ENCODE measurements around the gene EIF3C.
A peak's percentile ranks its signal among the peaks of the same experiment; 100 is the strongest.
"Not testable (repeated sequence)": the region's sequence is repeated elsewhere in the genome, so short reads cannot be mapped to it uniquely, and the experiment has no call there.

Gene EIF3C

GRCh38 chr16:28711220-28712083 is at the start of gene EIF3C:
TSS of gene EIF3C (plus strand) at chr16:28711464. CDS start at chr16:28711687, 223 bp downstream.
- not testable (repeated sequence) for H3K36me3 ChIP-seq (ENCODE audit: low read depth); H3K27ac ChIP-seq (ENCODE audit: poor library complexity, severe bottlenecking); H3K9me3 ChIP-seq (ENCODE audit: severe bottlenecking); H3K4me1 ChIP-seq (ENCODE audit: insufficient read depth, poor library complexity, severe bottlenecking); H3K4me3 ChIP-seq (ENCODE audit: severe bottlenecking); DNase-seq (ENCODE audit: low spot score); H3K27me3 ChIP-seq (ENCODE audit: insufficient read depth, poor library complexity, severe bottlenecking)
- peak; percentile 99 for ATAC-seq (ENCODE audit: low read depth)

DNA sequence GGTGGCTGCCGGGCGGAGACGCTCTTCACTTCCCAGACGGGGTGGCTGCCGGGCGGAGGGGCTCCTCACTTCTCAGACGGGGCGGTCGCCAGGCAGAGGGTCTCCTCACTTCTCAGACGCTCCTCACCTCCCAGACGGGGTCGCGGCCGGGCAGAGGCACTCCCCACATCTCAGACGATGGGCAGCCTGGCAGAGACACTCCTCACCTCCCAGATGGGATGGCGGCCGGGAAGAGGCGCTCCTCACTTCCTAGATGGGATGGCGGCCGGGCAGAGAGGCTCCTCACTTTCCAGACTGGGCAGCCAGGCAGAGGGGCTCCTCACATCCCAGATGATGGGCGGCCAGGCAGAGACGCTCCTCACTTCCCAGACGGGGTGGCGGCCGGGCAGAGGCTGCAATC is 45.0 kb upstream of the EIF3C start:
- H3K9me3 ChIP-seq (ENCODE audit: severe bottlenecking); DNase-seq (ENCODE audit: low spot score); H3K36me3 ChIP-seq (ENCODE audit: low read depth); H3K4me1 ChIP-seq (ENCODE audit: insufficient read depth, poor library complexity, severe bottlenecking); H3K27ac ChIP-seq (ENCODE audit: poor library complexity, severe bottlenecking); H3K4me3 ChIP-seq (ENCODE audit: severe bottlenecking); H3K27me3 ChIP-seq (ENCODE audit: insufficient read depth, poor library complexity, severe bottlenecking); ATAC-seq (ENCODE audit: low read depth): not testable (repeated sequence)

GRCh38 chr16:28667480-28667879 is 43.8 kb upstream of the EIF3C start:
- not testable (repeated sequence) for H3K27me3 ChIP-seq (ENCODE audit: insufficient read depth, poor library complexity, severe bottlenecking); ATAC-seq (ENCODE audit: low read depth); H3K4me1 ChIP-seq (ENCODE audit: insufficient read depth, poor library complexity, severe bottlenecking); H3K36me3 ChIP-seq (ENCODE audit: low read depth); H3K27ac ChIP-seq (ENCODE audit: poor library complexity, severe bottlenecking); H3K4me3 ChIP-seq (ENCODE audit: severe bottlenecking); H3K9me3 ChIP-seq (ENCODE audit: severe bottlenecking); DNase-seq (ENCODE audit: low spot score)

- not testable (repeated sequence) for H3K4me3 ChIP-seq (ENCODE audit: severe bottlenecking); H3K9me3 ChIP-seq (ENCODE audit: severe bottlenecking); ATAC-seq (ENCODE audit: low read depth); H3K27me3 ChIP-seq (ENCODE audit: insufficient read depth, poor library complexity, severe bottlenecking); H3K4me1 ChIP-seq (ENCODE audit: insufficient read depth, poor library complexity, severe bottlenecking); DNase-seq (ENCODE audit: low spot score); H3K27ac ChIP-seq (ENCODE audit: poor library complexity, severe bottlenecking); H3K36me3 ChIP-seq (ENCODE audit: low read depth)
Measured at GRCh38 chr16:28668199-28668598, 43.1 kb upstream of the EIF3C start.

DNA sequence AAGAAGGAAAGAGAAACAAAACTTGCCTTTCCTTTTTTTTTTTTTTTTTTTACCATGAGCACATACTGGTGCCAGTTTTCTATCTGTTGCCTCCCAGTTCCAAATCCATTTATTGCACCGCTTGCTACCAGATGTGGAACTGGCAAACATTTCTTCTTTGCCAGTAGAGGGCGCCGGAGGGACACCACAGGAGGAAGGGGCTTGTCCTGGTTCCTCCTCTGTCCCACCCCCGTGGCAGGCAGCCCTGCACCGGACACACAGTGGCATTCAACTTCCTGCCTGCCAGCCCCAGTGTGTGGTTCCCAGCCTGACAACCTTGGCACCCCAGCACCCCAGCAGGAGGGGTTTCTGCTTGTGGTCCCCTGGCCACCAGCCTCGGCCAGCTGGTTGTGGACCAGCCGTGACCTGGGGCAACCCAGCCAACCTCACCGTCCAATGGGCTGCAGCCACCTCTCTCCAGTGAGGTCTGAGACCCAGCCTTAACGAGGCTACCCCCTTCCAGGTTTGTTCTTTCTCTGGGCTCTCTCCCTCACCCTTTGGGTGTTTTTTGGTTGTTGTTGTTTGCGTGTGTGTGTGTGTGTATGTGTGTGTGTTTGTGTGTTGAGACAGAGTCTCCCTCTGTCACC is 22.8 kb upstream of the EIF3C start:
- H3K27me3 ChIP-seq (ENCODE audit: insufficient read depth, poor library complexity, severe bottlenecking); H3K27ac ChIP-seq (ENCODE audit: poor library complexity, severe bottlenecking); H3K4me1 ChIP-seq (ENCODE audit: insufficient read depth, poor library complexity, severe bottlenecking); DNase-seq (ENCODE audit: low spot score); H3K4me3 ChIP-seq (ENCODE audit: severe bottlenecking); H3K9me3 ChIP-seq (ENCODE audit: severe bottlenecking); H3K36me3 ChIP-seq (ENCODE audit: low read depth): not testable (repeated sequence)
- peak; percentile 76 for ATAC-seq (ENCODE audit: low read depth)

DNA sequence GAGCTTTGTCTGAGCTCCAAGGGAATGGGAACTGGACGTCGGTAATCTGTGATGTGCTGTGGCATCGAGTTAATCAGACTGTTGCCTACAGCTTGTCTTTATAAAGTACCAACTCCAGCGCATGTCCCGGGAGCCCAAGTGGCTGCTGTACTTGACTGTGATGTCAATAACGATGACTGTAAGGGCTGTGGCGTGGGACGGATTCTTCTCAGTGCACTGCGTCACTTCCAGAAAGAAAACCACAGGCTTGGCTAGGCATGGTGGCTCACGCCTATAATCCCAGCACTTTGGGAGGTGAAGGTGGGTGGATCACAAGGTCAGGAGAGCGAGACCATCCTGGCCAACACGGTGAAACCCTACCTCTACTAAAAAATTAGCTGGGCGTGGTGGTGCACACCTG is 21.8 kb upstream of the EIF3C start:
- not testable (repeated sequence) for H3K4me3 ChIP-seq (ENCODE audit: severe bottlenecking); H3K27ac ChIP-seq (ENCODE audit: poor library complexity, severe bottlenecking); H3K9me3 ChIP-seq (ENCODE audit: severe bottlenecking); H3K27me3 ChIP-seq (ENCODE audit: insufficient read depth, poor library complexity, severe bottlenecking); ATAC-seq (ENCODE audit: low read depth); H3K4me1 ChIP-seq (ENCODE audit: insufficient read depth, poor library complexity, severe bottlenecking); H3K36me3 ChIP-seq (ENCODE audit: low read depth); DNase-seq (ENCODE audit: low spot score)

DNA sequence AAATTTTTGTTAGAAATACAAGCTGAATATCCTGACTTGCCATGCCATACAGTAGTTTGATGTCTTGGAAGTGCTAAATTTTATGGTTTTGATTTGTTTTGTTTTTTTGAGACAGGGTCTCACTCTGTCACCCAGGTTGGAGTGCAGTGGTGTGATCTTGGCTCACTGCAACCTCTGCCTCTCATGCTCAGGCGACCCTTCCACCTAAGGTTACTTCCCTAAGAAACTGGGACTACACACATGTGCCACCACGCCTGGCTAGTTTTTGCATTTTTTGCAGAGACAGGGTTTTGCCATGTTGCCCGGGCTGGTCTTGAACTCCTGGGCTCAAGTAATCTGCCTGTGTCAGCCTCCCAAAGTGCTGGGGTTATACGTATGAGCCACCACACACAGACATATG is 19.5 kb upstream of the EIF3C start:
- not testable (repeated sequence) for ATAC-seq (ENCODE audit: low read depth); H3K4me1 ChIP-seq (ENCODE audit: insufficient read depth, poor library complexity, severe bottlenecking); H3K9me3 ChIP-seq (ENCODE audit: severe bottlenecking); DNase-seq (ENCODE audit: low spot score); H3K36me3 ChIP-seq (ENCODE audit: low read depth); H3K4me3 ChIP-seq (ENCODE audit: severe bottlenecking); H3K27me3 ChIP-seq (ENCODE audit: insufficient read depth, poor library complexity, severe bottlenecking); H3K27ac ChIP-seq (ENCODE audit: poor library complexity, severe bottlenecking)

GRCh38 chr16:28693257-28693950 is 17.9 kb upstream of the EIF3C start:
- not testable (repeated sequence) for H3K36me3 ChIP-seq (ENCODE audit: low read depth); H3K27ac ChIP-seq (ENCODE audit: poor library complexity, severe bottlenecking); H3K4me3 ChIP-seq (ENCODE audit: severe bottlenecking); H3K27me3 ChIP-seq (ENCODE audit: insufficient read depth, poor library complexity, severe bottlenecking); DNase-seq (ENCODE audit: low spot score); H3K9me3 ChIP-seq (ENCODE audit: severe bottlenecking); H3K4me1 ChIP-seq (ENCODE audit: insufficient read depth, poor library complexity, severe bottlenecking)
- ATAC-seq (ENCODE audit: low read depth) = peak; percentile 81

GRCh38 chr16:28699792-28700191 is 11.5 kb upstream of the EIF3C start:
- not testable (repeated sequence) for DNase-seq (ENCODE audit: low spot score); H3K4me3 ChIP-seq (ENCODE audit: severe bottlenecking); H3K4me1 ChIP-seq (ENCODE audit: insufficient read depth, poor library complexity, severe bottlenecking); H3K27ac ChIP-seq (ENCODE audit: poor library complexity, severe bottlenecking); ATAC-seq (ENCODE audit: low read depth); H3K36me3 ChIP-seq (ENCODE audit: low read depth); H3K27me3 ChIP-seq (ENCODE audit: insufficient read depth, poor library complexity, severe bottlenecking); H3K9me3 ChIP-seq (ENCODE audit: severe bottlenecking)

DNA sequence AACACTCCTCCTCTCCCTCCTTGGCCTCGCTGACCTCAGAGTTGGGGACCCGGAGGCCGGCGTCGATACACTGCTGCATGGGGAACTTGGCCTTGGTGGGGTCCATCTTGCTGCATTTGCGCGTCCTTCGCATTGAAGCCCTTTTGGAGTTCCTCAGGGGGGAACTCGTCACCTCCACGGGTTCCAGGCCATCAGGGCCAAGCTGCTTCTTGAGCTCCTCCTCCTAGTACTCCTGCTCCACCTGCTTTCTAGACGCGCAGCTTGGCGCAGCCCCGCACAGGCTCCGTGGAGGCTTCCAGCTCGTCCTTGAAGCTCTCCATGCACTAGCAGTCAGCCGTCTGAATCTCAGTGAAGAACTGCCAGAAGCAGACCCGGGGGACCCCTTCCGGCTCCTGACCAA is 10.9 kb upstream of the EIF3C start:
- not testable (repeated sequence) for DNase-seq (ENCODE audit: low spot score); H3K9me3 ChIP-seq (ENCODE audit: severe bottlenecking); H3K4me1 ChIP-seq (ENCODE audit: insufficient read depth, poor library complexity, severe bottlenecking); H3K27ac ChIP-seq (ENCODE audit: poor library complexity, severe bottlenecking); H3K36me3 ChIP-seq (ENCODE audit: low read depth); ATAC-seq (ENCODE audit: low read depth); H3K4me3 ChIP-seq (ENCODE audit: severe bottlenecking); H3K27me3 ChIP-seq (ENCODE audit: insufficient read depth, poor library complexity, severe bottlenecking)

GRCh38 chr16:28701384-28701783 is 9.9 kb upstream of the EIF3C start:
- ATAC-seq (ENCODE audit: low read depth); DNase-seq (ENCODE audit: low spot score); H3K27ac ChIP-seq (ENCODE audit: poor library complexity, severe bottlenecking); H3K27me3 ChIP-seq (ENCODE audit: insufficient read depth, poor library complexity, severe bottlenecking); H3K4me1 ChIP-seq (ENCODE audit: insufficient read depth, poor library complexity, severe bottlenecking); H3K9me3 ChIP-seq (ENCODE audit: severe bottlenecking); H3K4me3 ChIP-seq (ENCODE audit: severe bottlenecking); H3K36me3 ChIP-seq (ENCODE audit: low read depth): not testable (repeated sequence)

Measured in RWPE2 (cell line).